GM12872 (cell line): ENCODE measurements around the gene FLG2.

Experiments used
- CTCF ChIP-seq: IDR thresholded peaks from 3 replicates; pipeline ENCODE4 v1.5.1; 2011; ENCODE audit warnings: low read depth, mild to moderate bottlenecking, low read length, moderate library complexity; ENCODE audit not compliant: insufficient read depth

FLG2 gene

GRCh38 chr1:152359906-152360305 lies at the start of gene FLG2:
TSS of gene FLG2 (minus strand) at chr1:152360006. CDS start at chr1:152358884, 1,122 bp downstream.
- TF ChIP-seq CTCF, result no peak

- 0 out of 3 replicates have a peak, but pooled peaks have one; percentile 5 for TF ChIP-seq CTCF
Measured at GRCh38 chr1:152408664-152409063, 48.9 kb upstream of the FLG2 start.

DNA sequence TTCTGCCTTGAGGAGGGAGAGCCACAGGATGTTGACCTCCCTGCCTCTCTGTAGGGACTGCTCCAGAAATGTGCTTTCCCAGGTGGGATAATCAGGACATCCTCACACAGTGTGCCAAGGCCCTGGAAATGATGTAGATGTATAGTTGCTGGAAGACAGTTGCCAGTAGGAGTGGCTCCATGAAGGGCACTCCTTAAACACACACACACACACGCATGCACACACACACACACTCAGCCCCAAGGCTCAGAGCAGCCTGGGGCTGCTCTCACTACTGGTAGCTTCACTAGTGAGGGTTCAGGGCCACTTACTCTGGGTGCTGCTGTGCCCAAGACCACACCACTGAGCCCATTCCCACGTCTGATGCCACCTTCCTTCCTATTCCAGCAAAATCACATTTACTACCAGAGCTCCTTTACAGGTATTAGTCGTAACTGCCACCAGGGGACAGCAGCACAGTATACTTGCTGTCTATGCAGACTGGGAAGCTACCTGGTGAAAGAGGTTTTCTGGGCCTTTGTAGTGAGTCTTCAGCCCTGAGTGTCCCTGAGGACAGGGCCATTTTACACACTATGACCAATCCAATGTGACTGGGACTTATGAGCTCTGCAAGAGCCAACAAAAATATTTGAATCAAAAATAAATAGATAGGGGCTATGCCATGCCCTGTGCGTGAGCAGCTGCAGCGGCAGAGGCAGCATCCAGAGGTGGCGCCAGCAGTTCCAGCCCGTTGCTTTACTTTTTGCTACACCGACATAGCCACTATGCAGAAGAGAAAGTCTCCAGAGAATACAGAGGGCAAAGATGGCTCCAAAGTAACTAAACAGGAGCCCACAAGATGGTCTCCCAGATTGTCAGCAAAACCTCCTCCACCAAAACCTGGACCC lies 39.2 kb upstream of the FLG2 start:
- peak; percentile 69 for TF ChIP-seq CTCF

DNA sequence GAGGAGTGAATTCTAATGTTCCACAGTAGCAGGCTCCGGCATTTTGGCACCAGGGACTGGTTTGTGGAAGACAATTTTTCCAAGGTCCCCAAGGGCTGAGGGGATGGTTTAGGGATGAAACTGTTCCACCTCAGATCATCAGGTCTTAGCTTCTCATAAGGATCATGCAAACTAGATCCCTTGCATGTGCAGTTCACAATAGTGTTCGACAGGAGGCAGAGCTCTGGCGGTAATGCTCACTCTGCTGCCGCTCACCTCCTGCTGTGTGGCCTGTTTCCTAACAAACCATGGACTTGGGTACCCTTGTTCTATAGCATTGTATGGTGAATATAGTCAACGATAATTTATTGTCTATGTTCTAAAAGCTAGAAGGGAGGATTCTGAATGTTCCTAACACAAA lies 37.7 kb upstream of the FLG2 start:
- TF ChIP-seq CTCF, result peak; percentile 42; the same call in 1 of the 3 replicates

GRCh38 chr1:152394151-152394550 lies 34.3 kb upstream of the FLG2 start:
- no peak for TF ChIP-seq CTCF

DNA sequence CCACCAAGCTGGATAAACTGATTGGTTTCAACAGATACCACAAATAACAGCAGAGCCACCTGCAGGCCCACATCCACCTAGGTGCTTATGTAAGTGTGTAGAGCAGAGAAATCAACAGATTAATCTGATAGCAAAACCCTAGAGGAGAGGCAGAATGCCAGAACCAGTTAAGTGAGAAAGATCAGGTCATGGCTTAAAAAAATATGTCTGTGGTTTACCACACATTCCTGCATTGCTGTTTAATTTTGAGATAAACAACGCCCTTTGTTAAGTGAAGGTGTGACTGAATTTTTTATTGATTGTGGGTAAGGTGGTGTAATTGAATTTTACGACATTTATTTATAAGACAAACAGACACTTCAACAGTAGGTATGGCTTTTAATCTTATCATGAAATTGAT lies 33.1 kb upstream of the FLG2 start:
- no peak for TF ChIP-seq CTCF

DNA sequence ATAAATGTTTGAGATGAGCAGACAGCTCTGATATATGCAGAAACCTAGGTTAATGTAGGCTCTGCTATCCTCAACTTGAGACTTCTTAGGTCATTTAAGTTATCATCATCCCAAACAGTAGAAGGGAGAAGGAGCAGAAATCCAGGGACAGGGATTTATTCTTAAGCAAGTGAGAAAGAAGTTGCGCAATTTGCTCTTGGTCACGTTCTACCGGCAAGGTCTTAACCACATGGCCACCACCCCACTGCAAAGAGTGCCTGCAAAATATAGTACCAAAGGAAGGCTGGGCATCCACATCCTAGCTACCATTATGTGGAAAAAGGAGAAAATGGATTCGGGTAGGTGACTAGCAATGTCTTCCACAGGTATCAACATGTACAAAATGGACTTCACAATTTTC lies 29.1 kb upstream of the FLG2 start:
- no peak for TF ChIP-seq CTCF
